ENCODE results near the gene MYADML2.
"Not testable (repeated sequence)": the region's sequence is repeated elsewhere in the genome, so short reads cannot be mapped to it uniquely, and the experiment has no call there.

The MYADML2 gene

DNA sequence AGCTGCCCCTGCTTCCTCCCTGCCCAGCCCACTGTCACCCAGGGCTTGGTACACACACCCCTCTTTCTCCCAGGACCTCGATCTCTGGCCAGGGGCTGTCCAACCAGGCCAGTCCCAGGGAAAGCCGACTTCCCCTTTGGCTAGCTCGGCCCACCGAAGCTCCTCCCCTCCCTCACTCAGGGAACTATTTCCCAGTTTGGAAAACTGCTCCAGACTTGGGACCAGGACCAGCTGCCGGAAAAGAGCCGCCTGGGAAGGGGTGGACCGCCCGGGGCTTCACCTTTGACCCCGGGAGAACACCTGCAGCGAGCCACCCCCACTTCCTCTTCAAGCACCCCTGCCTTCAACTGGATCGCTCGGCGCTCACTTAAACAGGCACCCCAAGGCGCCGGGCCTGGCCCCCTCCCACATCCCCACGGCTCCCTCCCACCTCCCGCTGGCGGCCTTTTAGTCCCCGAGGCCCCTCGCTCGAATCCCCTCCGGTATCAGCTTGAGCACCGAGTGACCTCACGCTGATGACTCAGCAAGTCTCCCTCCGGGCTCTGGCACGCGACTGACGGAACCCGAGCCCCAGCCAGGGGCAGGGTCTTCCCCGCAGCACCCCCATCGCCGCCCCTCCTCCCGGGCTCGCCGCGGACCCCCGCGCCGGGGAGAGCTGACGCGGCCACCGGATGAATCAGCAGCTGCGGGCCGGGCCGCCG, 20.4 kb downstream of the MYADML2 start:
- DNase-seq (ENCODE audit: low spot score) = peak; percentile 63

DNA sequence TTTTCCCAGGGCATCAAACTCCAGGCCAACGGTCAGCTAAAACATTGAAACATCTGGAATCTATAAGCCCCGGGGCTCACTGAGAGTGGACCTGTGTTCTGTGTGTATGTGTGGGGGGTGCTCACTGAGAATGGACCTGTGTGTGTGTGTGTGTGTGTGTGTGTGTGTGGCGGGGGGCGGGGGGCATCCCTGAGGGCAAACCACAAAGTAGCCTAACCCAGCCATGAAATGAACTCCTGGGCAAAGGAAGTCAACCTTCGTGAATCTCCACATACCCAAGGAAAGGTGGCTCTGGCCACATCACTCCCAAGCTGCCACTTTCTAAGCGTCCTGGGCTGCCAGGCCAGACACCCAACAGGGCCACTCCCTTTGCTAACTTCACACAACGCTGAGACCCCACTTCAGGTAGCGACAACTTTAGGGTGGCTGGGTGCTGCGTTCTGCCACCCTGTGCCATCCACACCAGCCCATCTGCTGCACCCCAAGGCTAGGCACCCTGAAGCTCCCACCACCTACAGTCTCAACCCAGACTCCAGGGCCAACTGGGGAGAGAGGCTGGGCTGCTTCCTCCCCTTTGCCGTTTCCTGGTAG, 21.1 kb downstream of the MYADML2 start:
- no peak for DNase-seq (ENCODE audit: low spot score)

DNA sequence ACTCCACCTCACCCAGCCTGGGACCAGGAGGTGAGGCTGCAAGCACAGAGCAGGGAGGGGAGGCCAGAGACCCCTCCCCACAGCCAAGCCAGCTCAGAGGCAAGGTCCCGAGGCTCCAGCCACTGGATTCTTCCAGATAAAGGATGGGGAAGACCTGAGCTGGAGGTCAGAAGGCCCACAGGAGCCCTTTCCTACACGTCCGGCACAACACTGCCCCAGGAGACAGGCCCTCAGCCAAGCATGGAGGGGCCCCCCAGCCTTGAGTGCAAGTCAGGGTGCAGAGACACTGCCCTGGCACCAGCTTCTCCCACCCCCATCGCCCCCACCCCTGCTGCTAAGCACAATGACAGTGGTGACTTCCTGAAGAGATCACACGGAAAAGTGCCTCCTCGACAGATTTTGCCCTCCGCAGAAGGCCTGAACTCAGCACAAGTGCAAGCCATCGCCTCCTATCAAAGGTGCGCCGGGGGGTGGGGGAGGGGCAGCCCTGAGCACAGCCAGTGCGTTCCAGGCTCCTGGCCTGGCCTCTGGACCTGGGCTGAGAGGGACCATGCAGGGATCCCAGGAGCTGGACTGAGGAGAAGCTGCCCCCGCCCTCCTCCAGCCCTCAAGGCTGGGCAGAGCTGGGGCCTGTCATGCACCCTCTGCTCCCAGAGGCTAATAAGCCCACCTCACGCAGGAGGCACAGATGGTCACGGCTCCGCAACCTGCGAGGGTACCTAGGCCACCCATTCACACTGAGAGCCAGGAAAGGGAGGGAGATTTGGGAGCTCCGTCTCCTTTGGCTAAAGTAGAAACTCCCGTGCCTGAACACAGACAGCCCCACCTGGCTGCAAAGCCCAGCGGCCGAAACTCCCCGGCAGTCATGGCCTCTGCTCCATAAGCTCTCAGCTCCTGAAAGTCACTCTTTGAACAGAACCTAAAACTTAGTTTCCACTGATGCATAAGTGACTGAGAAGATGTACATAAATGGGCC, 22.2 kb downstream of the MYADML2 start:
- DNase-seq (ENCODE audit: low spot score) = no peak

DNA sequence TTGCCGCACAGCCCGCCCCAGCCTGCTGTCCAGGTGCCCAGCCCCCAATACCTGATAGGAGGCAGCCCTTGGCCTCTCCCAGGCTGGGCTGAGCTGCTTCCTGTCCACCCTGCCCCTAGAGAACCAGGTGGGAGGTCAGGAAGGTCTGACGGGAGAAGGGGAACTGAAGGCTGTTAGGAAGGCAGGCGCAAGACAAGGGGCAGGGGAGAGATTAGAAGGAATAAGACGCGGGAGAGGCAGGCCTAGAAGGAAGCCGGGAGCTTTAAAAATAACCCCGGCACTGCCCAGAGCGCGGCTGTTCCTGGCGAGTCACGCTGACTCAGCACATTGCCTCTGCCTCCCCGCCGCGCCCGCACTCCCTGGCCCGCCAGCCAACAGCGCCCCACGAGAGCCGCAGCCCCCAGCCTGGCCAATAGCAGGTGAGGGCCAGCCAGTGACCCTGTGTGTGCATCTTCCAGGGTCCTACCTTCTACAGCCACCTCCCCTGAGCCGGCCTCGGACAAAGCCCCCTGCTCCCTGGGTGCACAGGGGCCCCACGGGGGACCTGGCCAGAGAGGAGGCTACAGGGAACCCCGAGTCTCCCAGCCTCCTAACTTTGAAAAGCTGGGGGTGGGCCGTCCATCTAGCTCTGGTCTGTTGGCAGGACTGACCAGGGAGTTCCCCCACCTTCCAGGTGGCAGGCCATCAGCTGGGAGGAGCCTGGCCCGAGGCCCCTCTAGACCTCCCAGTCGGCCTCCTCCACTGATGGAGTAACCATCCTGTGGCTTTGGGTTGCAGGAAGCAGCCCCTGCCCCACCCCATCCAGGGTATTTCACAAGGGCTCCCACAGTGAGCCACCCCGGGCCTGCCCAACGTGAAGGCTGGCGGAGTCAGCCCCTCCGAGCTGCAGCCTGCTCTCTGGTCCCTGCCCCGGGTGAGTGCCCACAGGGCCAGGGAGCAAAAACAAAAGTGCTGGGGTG, 23.5 kb downstream of the MYADML2 start:
- DNase-seq (ENCODE audit: low spot score) = no peak

DNA sequence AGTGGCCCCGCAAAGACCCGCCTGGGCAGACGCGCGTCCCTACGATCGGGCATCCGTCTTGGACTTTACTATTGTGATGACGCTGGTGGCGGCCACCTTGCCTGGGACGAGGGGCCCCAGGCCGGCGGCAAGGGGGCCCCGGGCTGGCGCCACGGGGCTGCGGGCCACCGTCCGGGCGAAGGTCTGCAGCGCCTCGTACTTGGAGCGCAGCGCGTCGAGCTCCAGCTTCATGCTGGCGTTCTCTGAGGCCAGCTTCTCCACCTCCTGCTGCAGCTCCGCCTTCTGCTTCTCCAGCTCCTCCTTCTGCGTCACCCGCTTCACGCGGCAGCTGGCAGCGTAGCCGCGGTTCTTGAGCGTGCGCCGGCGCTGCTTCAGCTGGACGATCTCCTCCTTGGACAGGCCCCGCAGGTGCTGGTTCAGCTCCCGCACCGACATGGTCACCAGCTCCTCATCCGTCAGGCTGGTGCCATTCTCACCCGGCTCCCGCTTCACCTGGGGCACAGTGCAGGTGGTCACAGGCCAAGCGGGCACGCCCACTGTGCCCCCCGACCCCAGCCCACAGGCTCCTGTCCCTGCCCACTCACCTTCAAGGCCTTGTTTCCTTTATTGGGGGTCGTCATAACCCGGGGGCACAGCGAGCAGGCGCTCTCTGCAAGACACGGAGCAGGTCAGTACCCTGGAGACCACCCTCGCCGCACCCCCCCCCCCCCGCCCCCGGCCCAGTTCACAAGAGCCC, 24.3 kb downstream of the MYADML2 start:
- no peak for DNase-seq (ENCODE audit: low spot score)

DNA sequence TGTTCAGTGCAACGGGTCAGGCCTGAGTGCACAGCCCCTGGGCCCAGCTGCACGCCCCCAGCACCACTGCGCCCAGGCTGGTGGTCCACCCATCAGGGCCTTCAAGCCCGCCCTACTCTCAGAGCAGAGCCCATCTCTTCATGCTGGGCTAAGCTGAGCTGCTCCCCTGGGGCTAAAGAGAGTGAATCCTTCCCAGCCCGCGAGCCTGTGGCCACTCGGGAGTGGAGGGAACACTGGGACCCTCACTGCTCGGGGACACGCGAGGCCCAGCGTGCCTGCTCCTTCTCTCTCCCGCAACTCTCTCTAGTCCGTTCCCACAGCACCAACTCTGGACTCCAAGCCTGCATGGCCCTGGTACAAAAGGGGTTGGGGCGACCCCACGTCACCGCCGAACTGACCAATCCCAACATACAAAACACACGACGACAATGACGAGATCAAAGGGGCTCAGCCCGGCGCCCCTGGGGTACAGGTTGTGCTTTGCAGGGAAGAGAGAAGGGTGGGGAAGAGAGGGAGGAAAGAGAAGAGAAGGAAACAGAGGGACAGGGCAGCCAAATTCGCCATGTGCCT, 25.0 kb downstream of the MYADML2 start:
- DNase-seq (ENCODE audit: low spot score) = no peak

DNA sequence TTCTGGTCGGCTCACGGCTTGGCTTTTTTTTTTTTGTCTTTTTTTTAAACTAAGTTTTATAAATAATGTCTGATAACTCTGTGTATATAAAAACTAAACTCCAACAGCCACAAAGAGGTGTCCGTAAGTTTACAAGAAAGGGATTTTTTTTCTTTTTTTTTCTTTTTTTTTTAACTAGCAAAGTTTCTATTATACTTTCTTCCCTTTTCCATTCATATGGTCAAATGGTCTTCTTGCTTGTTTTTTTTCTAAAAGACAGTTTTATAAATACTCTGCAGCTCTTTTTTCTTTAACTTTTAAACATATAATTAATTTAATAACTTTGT, 25.5 kb downstream of the MYADML2 start:
- no peak for DNase-seq (ENCODE audit: low spot score)

DNA sequence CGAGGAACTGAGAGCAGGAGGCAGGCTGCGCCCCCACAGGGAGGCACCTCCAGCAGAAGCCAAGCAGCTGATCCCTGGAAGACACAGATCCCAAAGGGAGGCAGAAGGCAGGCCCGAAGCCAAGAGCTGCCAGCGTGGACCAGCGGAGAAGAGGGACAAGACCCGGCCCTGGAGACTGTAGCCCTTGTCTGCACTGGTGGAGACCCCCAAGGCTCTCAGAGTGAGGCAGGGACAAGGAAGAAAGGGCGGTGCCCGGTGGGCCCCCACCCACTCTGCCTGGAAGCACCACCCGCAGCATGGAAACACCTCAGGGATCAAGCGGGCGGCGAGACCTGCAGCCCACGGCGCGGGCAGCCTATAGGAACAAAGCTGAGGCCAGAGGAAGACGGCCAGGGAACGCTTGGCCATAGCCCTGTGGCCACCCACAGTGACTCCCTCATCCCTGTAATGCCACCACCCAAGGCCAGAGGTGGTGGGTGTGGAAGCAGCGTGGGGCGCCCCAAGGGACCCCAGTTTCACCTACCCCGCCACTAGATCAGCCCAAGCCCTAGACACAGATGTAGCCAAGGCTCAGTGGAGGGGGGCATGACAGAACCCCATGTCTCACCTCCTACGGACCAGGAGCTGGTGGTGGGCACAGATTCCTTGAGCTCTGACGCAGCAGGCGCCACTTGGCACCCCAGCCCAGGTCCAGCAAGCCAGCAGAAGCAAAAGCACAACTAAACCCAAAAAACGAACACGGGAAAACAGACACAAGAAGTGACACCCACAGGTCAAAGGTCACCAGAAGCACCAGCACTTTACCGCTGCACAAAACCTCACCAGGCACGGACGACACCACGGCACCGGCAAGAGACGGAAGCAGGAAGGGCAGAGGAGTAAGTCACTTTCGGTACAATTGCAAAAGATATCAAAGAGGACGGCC, 26.2 kb downstream of the MYADML2 start:
- DNase-seq (ENCODE audit: low spot score) = no peak

DNA sequence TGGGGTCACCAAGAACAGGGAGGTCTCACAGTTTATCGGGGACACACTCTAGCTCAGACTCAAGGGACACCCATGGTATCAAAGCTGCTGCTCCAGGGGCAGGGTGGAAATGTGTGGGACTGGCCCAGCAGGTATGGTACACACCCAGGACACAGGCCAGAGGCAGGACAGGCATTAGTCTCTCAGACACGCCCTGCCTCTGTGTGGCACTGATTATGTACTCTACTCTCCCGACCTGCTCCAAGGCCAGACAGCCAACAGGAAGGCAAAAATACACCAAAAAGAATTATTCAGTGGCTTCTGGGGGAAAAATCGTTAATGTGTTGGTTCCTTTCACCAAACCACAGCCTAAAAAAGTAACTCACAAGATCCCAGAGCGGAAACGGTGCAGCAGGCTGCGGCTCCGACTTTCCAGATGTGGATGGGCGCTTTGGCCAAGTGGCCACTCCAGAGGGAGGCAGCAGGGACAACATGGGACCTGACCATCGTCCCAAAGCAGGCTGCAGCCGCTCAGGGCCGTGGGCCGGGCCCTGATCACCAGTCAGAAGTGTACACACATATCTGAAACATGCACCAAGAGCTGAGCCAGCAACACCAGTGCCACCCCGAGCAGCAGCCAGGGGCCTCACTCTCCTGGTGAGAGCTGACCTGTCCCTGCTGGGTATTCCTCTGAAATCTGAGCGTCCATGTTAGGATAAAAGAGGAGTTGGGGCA, 28.0 kb downstream of the MYADML2 start:
- DNase-seq (ENCODE audit: low spot score) = no peak

DNA sequence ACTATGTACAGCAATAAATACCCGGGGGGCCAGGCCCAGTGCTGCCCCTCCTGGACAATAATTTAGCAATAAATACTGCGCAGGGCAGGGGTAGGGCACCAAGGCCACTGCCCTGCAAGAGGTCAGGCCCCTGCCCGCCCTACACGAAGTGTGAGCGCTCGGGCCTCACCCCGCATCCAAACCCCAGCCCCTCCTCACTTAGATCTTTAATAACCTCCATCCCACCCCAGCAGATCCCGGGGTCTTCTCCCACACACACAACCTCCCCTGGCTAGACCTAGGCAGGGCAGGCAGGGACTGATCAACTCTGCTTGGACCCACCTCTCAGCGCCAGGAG, 28.7 kb downstream of the MYADML2 start:
- DNase-seq (ENCODE audit: low spot score) = not testable (repeated sequence)

DNA sequence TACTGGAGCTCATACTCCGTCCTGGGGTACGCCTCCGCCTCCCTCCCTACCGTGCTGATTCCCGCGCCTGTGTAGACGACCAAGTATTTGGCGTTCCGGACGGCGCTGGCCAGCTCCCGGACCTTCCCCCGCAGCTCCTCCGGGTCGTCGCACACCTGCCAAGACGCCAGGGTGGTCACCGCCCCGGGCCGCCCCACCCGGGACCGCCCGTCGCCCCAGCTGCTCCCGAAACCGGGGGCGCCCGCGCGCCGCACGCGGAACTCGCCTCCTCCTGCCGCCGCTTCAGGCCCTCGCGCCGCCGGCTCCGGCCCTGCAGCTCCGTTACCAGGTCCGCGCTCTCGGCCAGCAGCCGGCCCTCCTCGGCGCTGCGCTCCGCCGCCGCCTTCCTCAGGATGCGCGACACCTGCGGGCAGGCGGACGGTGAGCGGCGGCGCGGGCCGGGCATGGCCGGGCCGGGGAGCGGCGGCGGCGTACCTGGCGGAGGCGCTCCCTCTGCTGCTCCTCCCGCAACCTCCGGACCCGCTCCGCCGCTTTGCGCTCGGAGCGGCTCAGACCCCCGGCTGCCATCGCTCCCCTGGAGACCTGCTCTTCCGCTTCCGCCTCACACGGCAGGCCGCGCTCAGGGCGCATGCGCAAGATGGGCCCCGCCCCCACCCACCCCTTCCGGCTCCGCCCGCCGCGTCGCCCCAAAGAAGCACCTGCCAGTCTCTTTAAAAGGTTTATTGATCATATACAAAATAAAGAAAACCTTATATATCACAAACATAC, 29.3 kb downstream of the MYADML2 start, which contains the start of gene SIRT7:
Gene SIRT7, minus strand, starts transcription at position 612 of the 768 bp plus-strand sequence. Its CDS starts 45 bp downstream, at position 567.
- DNase-seq (ENCODE audit: low spot score) = peak; percentile 81

DNA sequence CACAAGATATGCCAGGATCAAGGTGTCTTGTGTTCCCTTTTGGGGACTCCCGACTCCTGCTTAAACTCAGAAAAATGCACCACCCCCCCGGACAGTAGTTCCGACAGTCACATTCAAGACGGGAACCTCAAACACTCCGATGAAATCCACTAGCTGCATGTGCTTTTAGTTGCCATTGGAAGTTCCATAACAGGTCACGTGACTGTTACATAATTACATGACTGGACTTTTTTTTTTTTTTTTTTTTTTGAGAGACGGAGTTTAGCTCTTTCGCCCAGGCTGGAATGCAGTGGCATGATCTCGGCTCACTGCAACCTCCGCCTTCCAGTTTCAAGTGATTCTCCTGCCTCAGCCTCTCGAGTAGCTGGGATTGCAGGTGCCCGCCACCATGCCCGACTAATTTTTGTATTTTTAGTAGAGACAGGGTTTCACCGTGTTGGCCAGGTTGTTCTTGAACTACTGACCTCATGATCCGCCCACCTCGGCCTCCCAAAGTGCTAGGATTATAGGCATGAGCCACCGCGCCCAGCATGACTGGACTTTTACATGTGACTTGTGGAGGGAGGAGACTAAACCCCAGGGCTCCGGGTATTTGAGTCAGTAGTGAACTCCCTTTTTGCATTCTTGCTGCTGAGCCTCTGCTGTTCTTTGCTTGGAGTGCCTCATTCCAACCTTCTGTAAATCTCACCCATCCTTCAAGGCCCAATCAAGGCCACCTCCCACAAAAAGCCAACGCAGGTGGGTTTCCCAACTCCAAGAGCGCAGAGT, 30.6 kb downstream of the MYADML2 start:
- DNase-seq (ENCODE audit: low spot score) = no peak

DNA sequence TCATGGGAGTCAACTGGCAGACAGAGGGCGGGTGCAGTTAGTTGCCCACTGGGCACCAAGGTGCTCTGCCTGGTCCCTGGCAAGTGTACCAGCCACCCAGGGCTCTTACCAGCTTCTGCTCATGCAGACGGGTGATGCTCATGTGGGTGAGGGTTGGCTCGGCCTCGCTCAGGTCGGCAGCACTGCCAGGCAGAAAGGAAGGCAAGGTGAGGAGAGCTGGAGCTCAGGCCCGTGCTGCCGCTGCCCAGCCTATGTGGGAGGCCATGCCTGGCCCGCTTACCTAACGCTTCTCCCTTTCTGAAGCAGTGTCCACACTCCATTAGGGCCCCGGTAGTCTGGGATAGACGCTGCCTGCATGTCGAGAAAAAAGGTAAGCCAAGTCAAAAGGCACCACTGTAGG, 31.7 kb downstream of the MYADML2 start:
- no peak for DNase-seq (ENCODE audit: low spot score)

DNA sequence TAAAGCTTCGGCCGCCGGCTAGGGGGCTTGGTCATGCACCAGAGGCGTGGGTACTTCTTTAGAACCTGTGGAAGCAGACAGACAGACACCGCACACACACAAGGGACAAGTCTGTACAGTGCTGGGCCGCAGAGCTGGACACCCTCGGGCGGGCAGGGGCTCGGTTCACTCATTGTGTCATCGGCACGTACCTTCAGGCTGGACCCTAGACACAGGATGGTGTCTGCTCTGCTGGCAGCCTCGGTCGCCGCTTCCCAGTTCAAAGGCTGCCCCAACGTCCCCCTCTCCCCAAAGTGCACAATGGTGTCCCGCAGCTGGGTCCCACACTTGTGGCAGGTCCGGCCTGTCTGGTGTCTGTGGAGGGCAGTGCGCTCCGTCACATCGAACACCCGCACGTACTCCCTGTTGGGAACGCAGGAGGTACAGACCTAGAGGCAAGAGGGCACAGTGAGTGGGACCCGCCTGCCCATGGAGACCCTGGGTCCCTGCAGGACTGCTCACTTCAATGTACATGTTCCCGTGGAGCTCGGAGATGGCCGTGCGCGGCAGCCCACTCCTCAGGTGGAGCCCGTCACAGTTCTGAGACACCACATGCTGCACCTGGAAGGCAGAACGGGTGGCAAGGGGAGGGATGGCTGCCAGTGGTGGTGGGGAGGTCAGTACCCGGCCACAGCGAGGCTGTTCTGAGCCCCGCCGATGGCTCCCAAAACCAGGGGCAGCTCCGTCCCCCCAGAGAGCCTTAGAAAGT, 32.8 kb downstream of the MYADML2 start:
- no peak for DNase-seq (ENCODE audit: low spot score)

DNA sequence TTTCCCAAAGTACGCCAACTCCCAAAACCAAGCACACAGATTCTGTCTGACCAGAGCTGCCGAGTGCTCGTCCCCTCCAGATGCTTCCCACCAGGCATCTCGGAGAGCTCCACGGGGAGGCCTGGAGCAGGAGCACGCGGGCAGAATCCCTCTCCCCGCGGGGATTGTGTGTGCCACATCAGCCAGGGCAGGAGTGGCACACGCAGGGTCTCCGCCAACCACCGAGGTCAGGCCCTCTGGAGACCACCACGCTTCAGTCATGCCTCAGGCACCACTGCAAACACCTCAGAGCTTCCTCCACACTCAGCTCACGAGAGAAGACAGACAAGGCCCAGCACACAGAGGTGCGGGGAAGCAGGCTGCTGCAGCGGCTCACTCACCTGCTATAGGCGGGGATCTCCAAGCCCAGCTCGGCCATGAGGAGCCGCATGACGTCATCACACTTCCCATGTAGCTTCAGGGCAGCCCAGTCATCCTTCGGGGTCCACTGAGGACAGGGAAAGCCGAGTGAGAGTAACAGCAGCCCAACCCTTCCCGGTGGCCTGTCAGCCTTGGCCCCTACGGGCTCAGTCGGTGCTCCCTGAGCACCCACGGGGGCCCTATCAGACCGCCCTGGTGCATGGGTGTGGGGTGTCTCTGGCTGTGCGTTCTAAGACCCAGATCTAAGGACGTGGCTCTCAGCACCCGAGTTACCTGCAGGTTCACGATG, 33.5 kb downstream of the MYADML2 start:
- no peak for DNase-seq (ENCODE audit: low spot score)

Measured in SK-N-DZ (cell line).